ENCODE results near the gene SUGCT. TPM values are rescaled to one million over a fixed set of nuclear protein-coding genes. Genes with fewer than 3 reads are reported as not detected.
"Not testable (repeated sequence)": the region's sequence is repeated elsewhere in the genome, so short reads cannot be mapped to it uniquely, and the experiment has no call there.

The SUGCT gene
- total RNA-seq, 1 donor = 6.7 TPM

- no peak for DNase-seq (ENCODE audit: low read depth)
- TF ChIP-seq CTCF (IDR thresholded peaks at IDR 0.05; ENCODE audit: insufficient read depth, low read length) = no peak
- no peak overlapping the region for H3K4me3 ChIP-seq (ENCODE audit: low read depth, low read length)
These were observed 71.2 kb downstream of the SUGCT start for GRCh38 chr7:40205992-40206391.

- no peak overlapping the region for H3K4me3 ChIP-seq (ENCODE audit: low read depth, low read length)
- TF ChIP-seq CTCF (IDR thresholded peaks at IDR 0.05; ENCODE audit: insufficient read depth, low read length) = no peak
- peak; percentile 82 for DNase-seq (ENCODE audit: low read depth)
These were observed 76.6 kb downstream of the SUGCT start for GRCh38 chr7:40211276-40212003.

- no peak for TF ChIP-seq CTCF (IDR thresholded peaks at IDR 0.05; ENCODE audit: insufficient read depth, low read length)
- H3K4me3 ChIP-seq (ENCODE audit: low read depth, low read length) = no peak overlapping the region
- DNase-seq (ENCODE audit: low read depth) = no peak
These were observed 78.5 kb downstream of the SUGCT start for GRCh38 chr7:40213291-40213690.

GRCh38 chr7:40213856-40214255, 79.1 kb downstream of the SUGCT start:
- H3K4me3 ChIP-seq (ENCODE audit: low read depth, low read length) = no peak overlapping the region
- TF ChIP-seq CTCF (IDR thresholded peaks at IDR 0.05; ENCODE audit: insufficient read depth, low read length) = no peak
- DNase-seq (ENCODE audit: low read depth) = peak; percentile 42

GRCh38 chr7:40218612-40219011, 83.8 kb downstream of the SUGCT start:
- H3K4me3 ChIP-seq (ENCODE audit: low read depth, low read length); DNase-seq (ENCODE audit: low read depth): not testable (repeated sequence)

- no peak for TF ChIP-seq CTCF (IDR thresholded peaks at IDR 0.05; ENCODE audit: insufficient read depth, low read length)
- peak; percentile 75 for DNase-seq (ENCODE audit: low read depth)
- no peak overlapping the region for H3K4me3 ChIP-seq (ENCODE audit: low read depth, low read length)
These were observed 85.1 kb downstream of the SUGCT start for GRCh38 chr7:40219917-40220316.

GRCh38 chr7:40220421-40220911, 85.7 kb downstream of the SUGCT start:
- peak; percentile 50 for DNase-seq (ENCODE audit: low read depth)

More at GRCh38 chr7:40220421-40220911, 85.7 kb downstream of the SUGCT start:
- no peak for TF ChIP-seq CTCF (IDR thresholded peaks at IDR 0.05; ENCODE audit: insufficient read depth, low read length)
- no peak overlapping the region for H3K4me3 ChIP-seq (ENCODE audit: low read depth, low read length)
